ENCODE data around the gene ZMAT5. TPM values are rescaled to one million over a fixed set of nuclear protein-coding genes. Genes with fewer than 3 reads are reported as not detected.

The ZMAT5 gene
- 21.2 TPM for polyA plus RNA-seq (2013)

- Histone ChIP-seq H3K4me1 (ENCODE audit: control extremely low read depth in 1 of 4, control insufficient read depth in 4 of 4, insufficient read depth in 4 of 4, low read length in 3 of 4) (peaks cover 0 to 28% (median 21%) of the 10 kb centered on the region in 4 experiments), H3K9me3 (ENCODE audit: control extremely low read depth in 1 of 5, control insufficient read depth in 4 of 5, insufficient read depth in 2 of 5, low read depth in 1 of 5, low read length in 4 of 5) (no peaks in the 10 kb centered on the region), H3K27ac (ENCODE audit: insufficient read depth in 1 of 2, low read depth in 1 of 2, low read length in 2 of 2, poor library complexity in 1 of 2, severe bottlenecking in 2 of 2) (peak within 1 kb of the TSS; percentile 82 to 91), H3K36me3 (ENCODE audit: control insufficient read depth in 4 of 4, insufficient read depth in 4 of 4, low read length in 3 of 4) (peaks cover 0 to 15% (median 13%) of the 10 kb centered on the region in 4 experiments), H3K27me3 (replicated peaks in 2 of 5; ENCODE audit: control insufficient read depth in 4 of 5, insufficient read depth in 5 of 5, low read length in 4 of 5) (no peaks in the 10 kb centered on the region), H3K4me3 (ENCODE audit: control insufficient read depth in 1 of 7, extremely low read depth in 1 of 7, insufficient read depth in 4 of 7, low read depth in 2 of 7, low read length in 6 of 7) (peak within 1 kb of the TSS; percentile 85 to 97 (median 95))
- peak; percentile 94 to 97 (median 96) for DNase-seq
- WGBS (ENCODE audit: insufficient coverage) = under 1% methylated on average over 31 of the region's 32 CpGs
- CTCF ChIA-PET = interaction anchor here (0.7 to 0.9 kb wide), 2 partner anchors 44 to 236 kb away, joined by 3 read pairs; no protein-coding TSS in a partner anchor
- POLR2A ChIA-PET = interaction anchor here (1.0 to 1.7 kb wide), 2 partner anchors 12 to 33 kb away, joined by 3 to 6 read pairs; no protein-coding TSS in a partner anchor
Measured at GRCh38 chr22:29766632-29767170, at the start of gene ZMAT5. ZMAT5 (minus strand) TSS chr22:29767007; CDS start chr22:29748544, 18,463 bp downstream.

GRCh38 chr22:29816539-29816938, 49.7 kb upstream of the ZMAT5 start:
- Histone ChIP-seq H3K27me3 (replicated peaks in 2 of 5; ENCODE audit: control insufficient read depth in 4 of 5, insufficient read depth in 5 of 5, low read length in 4 of 5) (no peaks in the 10 kb centered on the region), H3K4me3 (ENCODE audit: control insufficient read depth in 1 of 7, extremely low read depth in 1 of 7, insufficient read depth in 4 of 7, low read depth in 2 of 7, low read length in 6 of 7) (no peak overlapping the region), H3K4me1 (ENCODE audit: control extremely low read depth in 1 of 4, control insufficient read depth in 4 of 4, insufficient read depth in 4 of 4, low read length in 3 of 4) (no peaks in the 10 kb centered on the region), H3K9me3 (ENCODE audit: control extremely low read depth in 1 of 5, control insufficient read depth in 4 of 5, insufficient read depth in 2 of 5, low read depth in 1 of 5, low read length in 4 of 5) (no peaks in the 10 kb centered on the region), H3K36me3 (ENCODE audit: control insufficient read depth in 4 of 4, insufficient read depth in 4 of 4, low read length in 3 of 4) (peaks cover 5 to 95% (median 68%) of the 10 kb centered on the region in 4 experiments), H3K27ac (ENCODE audit: insufficient read depth in 1 of 2, low read depth in 1 of 2, low read length in 2 of 2, poor library complexity in 1 of 2, severe bottlenecking in 2 of 2) (no peak overlapping the region)
- no peak for DNase-seq
- ChIA-PET CTCF (interaction anchor here (1.0 kb wide), 1 partner anchor 185 kb away, joined by 3 read pairs; no protein-coding TSS in a partner anchor), POLR2A (no interaction called here)
- 98% methylated on average over 5 of the region's 6 CpGs for WGBS (ENCODE audit: insufficient coverage)

- CTCF ChIA-PET = interaction anchor here (1.0 kb wide), 1 partner anchor 185 kb away, joined by 3 read pairs; no protein-coding TSS in a partner anchor
- Histone ChIP-seq H3K27ac (ENCODE audit: insufficient read depth in 1 of 2, low read depth in 1 of 2, low read length in 2 of 2, poor library complexity in 1 of 2, severe bottlenecking in 2 of 2) (no peak overlapping the region), H3K27me3 (replicated peaks in 2 of 5; ENCODE audit: control insufficient read depth in 4 of 5, insufficient read depth in 5 of 5, low read length in 4 of 5) (no peaks in the 10 kb centered on the region), H3K36me3 (ENCODE audit: control insufficient read depth in 4 of 4, insufficient read depth in 4 of 4, low read length in 3 of 4) (peaks cover 5 to 94% (median 69%) of the 10 kb centered on the region in 4 experiments), H3K4me1 (ENCODE audit: control extremely low read depth in 1 of 4, control insufficient read depth in 4 of 4, insufficient read depth in 4 of 4, low read length in 3 of 4) (no peaks in the 10 kb centered on the region), H3K4me3 (ENCODE audit: control insufficient read depth in 1 of 7, extremely low read depth in 1 of 7, insufficient read depth in 4 of 7, low read depth in 2 of 7, low read length in 6 of 7) (no peak overlapping the region), H3K9me3 (ENCODE audit: control extremely low read depth in 1 of 5, control insufficient read depth in 4 of 5, insufficient read depth in 2 of 5, low read depth in 1 of 5, low read length in 4 of 5) (no peaks in the 10 kb centered on the region)
- 100% methylated on average over 2 of the region's 2 CpGs for WGBS (ENCODE audit: insufficient coverage)
- no peak for DNase-seq
- POLR2A ChIA-PET = no interaction called here
Measured at GRCh38 chr22:29816128-29816527, 49.3 kb upstream of the ZMAT5 start.

- ChIA-PET POLR2A (no interaction called here), CTCF (interaction anchor here (1.0 kb wide), 1 partner anchor 186 kb away, joined by 3 read pairs; no protein-coding TSS in a partner anchor)
- Histone ChIP-seq H3K4me3 (ENCODE audit: control insufficient read depth in 1 of 7, extremely low read depth in 1 of 7, insufficient read depth in 4 of 7, low read depth in 2 of 7, low read length in 6 of 7) (no peak overlapping the region), H3K36me3 (ENCODE audit: control insufficient read depth in 4 of 4, insufficient read depth in 4 of 4, low read length in 3 of 4) (peaks cover 5 to 93% (median 69%) of the 10 kb centered on the region in 4 experiments), H3K9me3 (ENCODE audit: control extremely low read depth in 1 of 5, control insufficient read depth in 4 of 5, insufficient read depth in 2 of 5, low read depth in 1 of 5, low read length in 4 of 5) (no peaks in the 10 kb centered on the region), H3K4me1 (ENCODE audit: control extremely low read depth in 1 of 4, control insufficient read depth in 4 of 4, insufficient read depth in 4 of 4, low read length in 3 of 4) (no peaks in the 10 kb centered on the region), H3K27ac (ENCODE audit: insufficient read depth in 1 of 2, low read depth in 1 of 2, low read length in 2 of 2, poor library complexity in 1 of 2, severe bottlenecking in 2 of 2) (no peak overlapping the region), H3K27me3 (replicated peaks in 2 of 5; ENCODE audit: control insufficient read depth in 4 of 5, insufficient read depth in 5 of 5, low read length in 4 of 5) (no peaks in the 10 kb centered on the region)
- 100% methylated on average over 3 of the region's 4 CpGs for WGBS (ENCODE audit: insufficient coverage)
- DNase-seq = no peak
Measured at GRCh38 chr22:29815580-29815979, 48.8 kb upstream of the ZMAT5 start.

- 100% methylated on average over 3 of the region's 5 CpGs for WGBS (ENCODE audit: insufficient coverage)
- ChIA-PET POLR2A (no interaction called here), CTCF (interaction anchor here (0.8 to 1.5 kb wide), 3 partner anchors 10 to 191 kb away, joined by 3 read pairs; no protein-coding TSS in a partner anchor)
- Histone ChIP-seq H3K27me3 (replicated peaks in 2 of 5; ENCODE audit: control insufficient read depth in 4 of 5, insufficient read depth in 5 of 5, low read length in 4 of 5) (no peaks in the 10 kb centered on the region), H3K9me3 (ENCODE audit: control extremely low read depth in 1 of 5, control insufficient read depth in 4 of 5, insufficient read depth in 2 of 5, low read depth in 1 of 5, low read length in 4 of 5) (no peaks in the 10 kb centered on the region), H3K36me3 (ENCODE audit: control insufficient read depth in 4 of 4, insufficient read depth in 4 of 4, low read length in 3 of 4) (peaks cover 8 to 92% (median 70%) of the 10 kb centered on the region in 4 experiments), H3K27ac (ENCODE audit: insufficient read depth in 1 of 2, low read depth in 1 of 2, low read length in 2 of 2, poor library complexity in 1 of 2, severe bottlenecking in 2 of 2) (no peak overlapping the region), H3K4me3 (ENCODE audit: control insufficient read depth in 1 of 7, extremely low read depth in 1 of 7, insufficient read depth in 4 of 7, low read depth in 2 of 7, low read length in 6 of 7) (no peak overlapping the region), H3K4me1 (ENCODE audit: control extremely low read depth in 1 of 4, control insufficient read depth in 4 of 4, insufficient read depth in 4 of 4, low read length in 3 of 4) (no peaks in the 10 kb centered on the region)
- no peak for DNase-seq
Measured at GRCh38 chr22:29814003-29814402, 47.2 kb upstream of the ZMAT5 start.

- H3K27me3 ChIP-seq (replicated peaks in 2 of 5; ENCODE audit: control insufficient read depth in 4 of 5, insufficient read depth in 5 of 5, low read length in 4 of 5) = no peaks in the 10 kb centered on the region
- H3K36me3 ChIP-seq (ENCODE audit: control insufficient read depth in 4 of 4, insufficient read depth in 4 of 4, low read length in 3 of 4) = peaks cover 8 to 89% (median 67%) of the 10 kb centered on the region in 4 experiments
- no CpG with 5 or more reads among the region's 3 CpGs for WGBS (ENCODE audit: insufficient coverage)
- no peak overlapping the region for H3K27ac ChIP-seq (ENCODE audit: insufficient read depth in 1 of 2, low read depth in 1 of 2, low read length in 2 of 2, poor library complexity in 1 of 2, severe bottlenecking in 2 of 2)
- no peaks in the 10 kb centered on the region for H3K9me3 ChIP-seq (ENCODE audit: control extremely low read depth in 1 of 5, control insufficient read depth in 4 of 5, insufficient read depth in 2 of 5, low read depth in 1 of 5, low read length in 4 of 5)
- H3K4me3 ChIP-seq (ENCODE audit: control insufficient read depth in 1 of 7, extremely low read depth in 1 of 7, insufficient read depth in 4 of 7, low read depth in 2 of 7, low read length in 6 of 7) = no peak overlapping the region
- CTCF ChIA-PET = interaction anchor here (0.8 to 1.5 kb wide), 2 partner anchors 10 to 191 kb away, joined by 3 read pairs; no protein-coding TSS in a partner anchor
- no peak for DNase-seq
- POLR2A ChIA-PET = no interaction called here
- H3K4me1 ChIP-seq (ENCODE audit: control extremely low read depth in 1 of 4, control insufficient read depth in 4 of 4, insufficient read depth in 4 of 4, low read length in 3 of 4) = no peaks in the 10 kb centered on the region
Measured at GRCh38 chr22:29813563-29813962, 46.8 kb upstream of the ZMAT5 start.

- H3K27me3 ChIP-seq (replicated peaks in 2 of 5; ENCODE audit: control insufficient read depth in 4 of 5, insufficient read depth in 5 of 5, low read length in 4 of 5) = no peaks in the 10 kb centered on the region
- H3K4me1 ChIP-seq (ENCODE audit: control extremely low read depth in 1 of 4, control insufficient read depth in 4 of 4, insufficient read depth in 4 of 4, low read length in 3 of 4) = no peaks in the 10 kb centered on the region
- no peak overlapping the region for H3K4me3 ChIP-seq (ENCODE audit: control insufficient read depth in 1 of 7, extremely low read depth in 1 of 7, insufficient read depth in 4 of 7, low read depth in 2 of 7, low read length in 6 of 7)
- ChIA-PET CTCF (no interaction called here), POLR2A (no interaction called here)
- WGBS (ENCODE audit: insufficient coverage) = no CpG with 5 or more reads among the region's 8 CpGs
- no peaks in the 10 kb centered on the region for H3K9me3 ChIP-seq (ENCODE audit: control extremely low read depth in 1 of 5, control insufficient read depth in 4 of 5, insufficient read depth in 2 of 5, low read depth in 1 of 5, low read length in 4 of 5)
- no peak overlapping the region for H3K27ac ChIP-seq (ENCODE audit: insufficient read depth in 1 of 2, low read depth in 1 of 2, low read length in 2 of 2, poor library complexity in 1 of 2, severe bottlenecking in 2 of 2)
- DNase-seq = no peak
- H3K36me3 ChIP-seq (ENCODE audit: control insufficient read depth in 4 of 4, insufficient read depth in 4 of 4, low read length in 3 of 4) = peaks cover 10 to 90% (median 67%) of the 10 kb centered on the region in 4 experiments
Measured at GRCh38 chr22:29813126-29813525, 46.3 kb upstream of the ZMAT5 start.
